ENCODE results near the gene LPP.

DNA sequence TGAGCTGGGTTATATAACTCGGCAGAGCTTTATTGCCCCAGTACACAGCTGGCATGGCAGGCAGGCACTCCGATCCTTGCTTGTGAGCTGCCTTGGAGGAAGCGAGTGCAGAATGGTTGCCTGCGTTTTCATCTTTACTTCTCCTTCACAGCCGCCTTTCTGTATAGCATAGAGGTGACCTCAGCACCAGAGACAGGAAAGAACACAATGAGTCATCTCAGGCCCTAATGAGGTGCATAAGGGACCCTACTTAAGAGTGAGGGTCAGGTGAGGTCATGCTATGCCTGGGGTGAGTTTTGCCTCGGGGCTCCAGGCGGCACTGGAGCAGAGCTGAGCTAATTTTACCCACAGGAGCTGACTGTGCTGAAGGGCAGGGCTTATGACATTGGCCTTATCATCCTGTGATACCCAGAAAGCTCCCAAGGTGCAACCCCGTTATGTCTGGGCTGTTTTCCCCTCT is 43.5 kb downstream of the LPP start:
- TF ChIP-seq, protein P1, sequence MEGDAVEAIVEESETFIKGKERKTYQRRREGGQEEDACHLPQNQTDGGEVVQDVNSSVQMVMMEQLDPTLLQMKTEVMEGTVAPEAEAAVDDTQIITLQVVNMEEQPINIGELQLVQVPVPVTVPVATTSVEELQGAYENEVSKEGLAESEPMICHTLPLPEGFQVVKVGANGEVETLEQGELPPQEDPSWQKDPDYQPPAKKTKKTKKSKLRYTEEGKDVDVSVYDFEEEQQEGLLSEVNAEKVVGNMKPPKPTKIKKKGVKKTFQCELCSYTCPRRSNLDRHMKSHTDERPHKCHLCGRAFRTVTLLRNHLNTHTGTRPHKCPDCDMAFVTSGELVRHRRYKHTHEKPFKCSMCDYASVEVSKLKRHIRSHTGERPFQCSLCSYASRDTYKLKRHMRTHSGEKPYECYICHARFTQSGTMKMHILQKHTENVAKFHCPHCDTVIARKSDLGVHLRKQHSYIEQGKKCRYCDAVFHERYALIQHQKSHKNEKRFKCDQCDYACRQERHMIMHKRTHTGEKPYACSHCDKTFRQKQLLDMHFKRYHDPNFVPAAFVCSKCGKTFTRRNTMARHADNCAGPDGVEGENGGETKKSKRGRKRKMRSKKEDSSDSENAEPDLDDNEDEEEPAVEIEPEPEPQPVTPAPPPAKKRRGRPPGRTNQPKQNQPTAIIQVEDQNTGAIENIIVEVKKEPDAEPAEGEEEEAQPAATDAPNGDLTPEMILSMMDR (IDR thresholded peaks at IDR 0.05; ENCODE audit: borderline replicate concordance, extremely low read depth, low read length, poor library complexity, severe bottlenecking) = no peak
- no peak for TF ChIP-seq EZH2 (IDR thresholded peaks at IDR 0.05; ENCODE audit: borderline replicate concordance, low read depth, low read length, severe bottlenecking)

Measured in DND-41 (cell line).